PC-3 (cell line): ENCODE data around the gene RNF4. TPM values are rescaled to one million over a fixed set of nuclear protein-coding genes. Genes with fewer than 3 reads are reported as not detected.

Experiments used
- ATAC-seq: fragments of 200-7000 bp; cut with Tn5 transposase; 2 replicates; pipeline ENCODE4 v1.9.1; 2020; ENCODE audit warnings: mild to moderate bottlenecking, moderate library complexity
- BruUV-seq: library from RNA; stranded (reverse); fragments of 400-500 nt; replicated peaks from 2 replicates; lab custom pipeline; 2021; lab: Mats Ljungman, UMichigan
- CTCF ChIA-PET: fragments of 300-600 bp; sonication (Branson Sonifier 250); formaldehyde crosslinking; loops from one replicate; lab custom pipeline; 2022; ENCODE audit warnings: antibody characterized with exemption; lab: Charles Lee
- POLR2A ChIA-PET: fragments of 300-600 bp; sonication (Branson Sonifier 250); formaldehyde crosslinking; loops from one replicate; lab custom pipeline; 2022; ENCODE audit warnings: antibody characterized with exemption; ENCODE audit not compliant: unreplicated experiment; lab: Charles Lee
- DNase-seq: peaks from one replicate; pipeline ENCODE4 v3.0.0-alpha.2; 2015
- H2AFZ ChIP-seq: fragments of 300-600 bp; sonication (generic); 2 replicates; pipeline ENCODE4 v1.6.0; 2016; ENCODE audit warnings: antibody characterized with exemption, low read length
- H3F3A ChIP-seq: fragments of 300-600 bp; sonication (generic); one replicate; pipeline ENCODE4 v1.6.0; 2017; ENCODE audit warnings: antibody characterized with exemption, low read length, control low read depth, mild to moderate bottlenecking; ENCODE audit not compliant: unreplicated experiment
- H3K27ac ChIP-seq: fragments of 300-600 bp; sonication (generic); 2 replicates; pipeline ENCODE4 v1.5.1; 2016; ENCODE audit warnings: mild to moderate bottlenecking, low read length
- H3K27me3 ChIP-seq: fragments of 300-600 bp; sonication (generic); 2 replicates; pipeline ENCODE4 v1.6.1; 2016; ENCODE audit warnings: low read length, mixed read lengths
- H3K36me3 ChIP-seq: fragments of 300-600 bp; sonication (generic); 2 replicates; pipeline ENCODE4 v1.6.1; 2016; ENCODE audit warnings: low read depth, mixed run types, low read length, mixed read lengths
- H3K4me1 ChIP-seq: fragments of 300-600 bp; sonication (generic); 2 replicates; pipeline ENCODE4 v1.5.1; 2016; ENCODE audit warnings: low read length; ENCODE audit not compliant: insufficient read depth
- H3K4me2 ChIP-seq: fragments of 300-600 bp; sonication (generic); 2 replicates; pipeline ENCODE4 v1.6.0; 2016; ENCODE audit warnings: low read length
- H3K4me3 ChIP-seq: fragments of 300-600 bp; sonication (generic); 2 replicates; pipeline ENCODE4 v1.5.1; 2016; ENCODE audit warnings: mild to moderate bottlenecking, low read length, mixed read lengths
- H3K79me2 ChIP-seq: fragments of 300-600 bp; sonication (generic); 2 replicates; pipeline ENCODE4 v1.6.1; 2017; ENCODE audit warnings: low read length, mixed read lengths
- H3K9ac ChIP-seq: fragments of 300-600 bp; sonication (generic); 2 replicates; pipeline ENCODE4 v1.6.0; 2016; ENCODE audit warnings: mild to moderate bottlenecking, low read length
- H3K9me2 ChIP-seq: fragments of 300-600 bp; sonication (generic); replicated peaks from 2 replicates; pipeline ENCODE4 v1.6.1; 2016; ENCODE audit warnings: mixed run types, low read length, mixed read lengths
- H3K9me3 ChIP-seq: fragments of 300-600 bp; sonication (generic); 2 replicates; pipeline ENCODE4 v1.6.1; 2016; ENCODE audit warnings: low read length, mixed read lengths
- H4K20me1 ChIP-seq: fragments of 300-600 bp; sonication (generic); 2 replicates; pipeline ENCODE4 v1.6.1; 2016; ENCODE audit warnings: low read length, mixed read lengths
- CTCF ChIP-seq: fragments of 300-600 bp; sonication (generic); conservative IDR thresholded peaks from 2 replicates; pipeline ENCODE4 v1.5.1; 2017; ENCODE audit warnings: antibody characterized with exemption, low read depth, mild to moderate bottlenecking, low read length
- EZH2 ChIP-seq: fragments of 300-600 bp; sonication (generic); IDR thresholded peaks from one replicate; pipeline ENCODE4 v1.6.1; 2017; ENCODE audit warnings: antibody characterized with exemption, mild to moderate bottlenecking, low read length; ENCODE audit not compliant: unreplicated experiment
- EZH2phosphoT487 ChIP-seq: fragments of 300-600 bp; sonication (generic); IDR thresholded peaks from 2 replicates; pipeline ENCODE4 v1.6.1; 2018; ENCODE audit warnings: mild to moderate bottlenecking, antibody characterized with exemption, low read length, borderline replicate concordance
- intact Hi-C: fragments of 100-400 bp; cut with micrococcal nuclease; formaldehyde crosslinking; loops from 2 replicates; pipeline ENCODE4 v1.9.0; 2023
- total RNA-seq: library from RNA; depleted of rRNA; stranded (reverse); fragments of >200 nt; gene quantifications from 2 replicates; pipeline ENCODE4 v1.2.3, GENCODE V29; 2014

RNF4 gene
- total RNA-seq, 1 experiment from 2014 or later = 27.4 TPM

- Histone ChIP-seq H3K27me3 (no peaks in the 10 kb centered on the region), H3K9ac (no peak overlapping the region), H2AFZ (no peak overlapping the region), H3F3A (no peaks in the 10 kb centered on the region), H4K20me1 (no peaks in the 10 kb centered on the region), H3K79me2 (no peaks in the 10 kb centered on the region), H3K9me3 (no peaks in the 10 kb centered on the region), H3K4me3 (no peak overlapping the region), H3K4me1 (peaks cover 6% of the 10 kb centered on the region; the same call in 1 of the 2 replicates), H3K27ac (no peak overlapping the region), H3K9me2 (no peaks in the 10 kb centered on the region), H3K36me3 (no peaks in the 10 kb centered on the region), H3K4me2 (no peak overlapping the region)
- no peak for DNase-seq
- ChIA-PET POLR2A (no interaction called here), CTCF (interaction anchor here (0.6 kb wide), 1 partner anchor 33 kb away, joined by 3 read pairs; the partner anchor contains the start of gene RNF4)
- intact Hi-C loops = no loop called here
- BruUV-seq = no TSS peak
- TF ChIP-seq EZH2phosphoT487 (no peak), CTCF (peak; percentile 24; the same call in 1 of the 2 replicates)
- ATAC-seq = peak; percentile 49
Measured at GRCh38 chr4:2436301-2436700, 32.6 kb upstream of the RNF4 start.

DNA sequence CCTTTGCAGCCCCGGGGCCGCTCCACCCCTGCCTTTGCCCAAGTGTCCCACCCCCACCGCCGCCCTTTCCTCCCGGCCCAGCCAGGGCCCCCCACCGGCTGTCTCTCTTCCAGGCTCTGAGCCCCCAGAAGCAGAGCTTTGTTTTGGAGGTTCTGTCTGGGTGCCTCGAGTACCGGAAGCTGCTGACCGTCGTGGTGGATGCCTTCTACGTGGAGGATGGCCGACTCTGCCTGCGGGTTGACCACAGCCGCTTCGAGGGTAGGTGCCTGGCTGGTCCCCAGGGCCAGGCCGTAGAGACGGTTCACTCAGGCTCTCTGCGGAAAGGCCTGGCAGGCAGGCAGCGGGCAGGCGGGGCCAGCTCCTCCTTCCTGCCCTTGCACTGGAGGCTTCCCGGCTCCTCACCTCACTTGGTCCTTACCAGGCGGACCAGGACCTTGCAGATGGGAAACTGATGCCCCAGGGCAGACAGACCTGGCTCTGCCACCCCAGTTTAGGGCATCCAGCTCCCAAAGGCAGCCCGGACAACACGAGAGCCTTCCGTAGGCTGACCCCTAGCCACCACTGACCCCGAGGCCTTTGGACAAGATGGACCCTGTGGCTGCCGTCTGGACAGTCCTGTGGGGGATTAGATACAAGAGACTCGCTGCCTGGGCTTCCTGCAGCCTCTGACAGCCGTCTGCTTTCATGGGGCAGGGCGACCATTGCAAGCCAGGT, 32.0 kb upstream of the RNF4 start:
- no peaks in the 10 kb centered on the region for H4K20me1 ChIP-seq
- TF ChIP-seq EZH2 = no peak
- no peak for TF ChIP-seq CTCF
- no peak for TF ChIP-seq EZH2phosphoT487
- no peak for ATAC-seq
- H2AFZ ChIP-seq = no peak overlapping the region
- H3K9me2 ChIP-seq = no peaks in the 10 kb centered on the region
- H3K79me2 ChIP-seq = no peaks in the 10 kb centered on the region
- peaks cover 6% of the 10 kb centered on the region; the same call in 1 of the 2 replicates for H3K4me1 ChIP-seq
- ChIA-PET POLR2A (no interaction called here), CTCF (interaction anchor here (0.6 kb wide), 1 partner anchor 32 kb away, joined by 3 read pairs; the partner anchor contains the start of gene RNF4)
- BruUV-seq = no TSS peak
- no peaks in the 10 kb centered on the region for H3K9me3 ChIP-seq
- DNase-seq = no peak
- H3K27me3 ChIP-seq = no peaks in the 10 kb centered on the region
- no peak overlapping the region for H3K27ac ChIP-seq
- no peaks in the 10 kb centered on the region; the same call in 1 of the 2 replicates for H3K36me3 ChIP-seq
- no peak overlapping the region for H3K4me3 ChIP-seq
- no peak overlapping the region for H3K4me2 ChIP-seq
- H3K9ac ChIP-seq = no peak overlapping the region
- intact Hi-C loops = no loop called here
- H3F3A ChIP-seq = no peaks in the 10 kb centered on the region
